ENCODE results near the gene ISG20.
"Not testable (repeated sequence)": the region's sequence is repeated elsewhere in the genome, so short reads cannot be mapped to it uniquely, and the experiment has no call there.

ISG20 gene

GRCh38 chr15:88619796-88620195 lies 19.0 kb upstream of the ISG20 start:
- no peak for DNase-seq (ENCODE audit: low read depth)

GRCh38 chr15:88620995-88621772 lies 17.6 kb upstream of the ISG20 start, which contains the start of gene AEN:
Gene AEN, plus strand, starts transcription at chr15:88621340. Its CDS starts 4,870 bp downstream, at chr15:88626210.
- peak; percentile 87 for DNase-seq (ENCODE audit: low read depth)

DNA sequence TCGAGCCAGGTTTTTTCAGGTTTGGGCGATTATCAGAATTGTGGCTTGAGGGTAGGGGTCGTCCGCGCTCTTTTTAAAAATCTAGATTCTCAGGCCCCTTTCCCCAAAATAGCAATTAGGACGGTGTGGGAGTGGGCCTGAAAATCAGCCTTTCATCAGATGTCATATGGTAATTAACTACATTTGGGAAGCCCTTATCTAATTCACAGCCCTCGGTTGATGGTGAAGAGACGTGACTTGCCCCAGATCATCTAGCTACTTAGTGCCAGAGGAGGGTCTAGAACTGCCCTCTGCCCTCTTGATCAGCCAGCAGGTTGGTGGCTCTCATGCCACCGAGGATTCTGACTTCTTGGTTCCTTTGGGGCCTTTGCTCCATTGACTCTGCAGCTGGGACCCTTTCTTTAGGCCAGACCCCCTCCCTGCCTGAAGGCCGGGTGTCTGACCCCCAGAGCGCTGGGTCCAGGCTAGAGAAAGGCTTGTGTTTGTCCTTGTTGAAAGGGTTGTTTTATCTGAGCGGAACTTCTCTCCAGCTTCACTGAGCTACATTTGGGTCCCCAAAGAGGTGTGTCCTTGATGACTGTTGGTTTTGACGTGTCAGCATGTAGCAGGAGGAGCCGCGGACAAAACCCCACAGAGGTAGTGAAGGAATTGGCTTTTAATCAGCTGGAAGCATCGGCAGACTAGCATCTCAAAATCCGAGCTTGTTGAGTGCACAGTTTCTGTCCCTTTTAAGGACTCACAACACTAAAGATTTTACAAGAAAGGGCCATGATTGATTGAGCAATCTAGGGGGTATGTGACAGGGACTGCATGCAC lies 16.8 kb upstream of the ISG20 start:
- DNase-seq (ENCODE audit: low read depth): no peak

DNA sequence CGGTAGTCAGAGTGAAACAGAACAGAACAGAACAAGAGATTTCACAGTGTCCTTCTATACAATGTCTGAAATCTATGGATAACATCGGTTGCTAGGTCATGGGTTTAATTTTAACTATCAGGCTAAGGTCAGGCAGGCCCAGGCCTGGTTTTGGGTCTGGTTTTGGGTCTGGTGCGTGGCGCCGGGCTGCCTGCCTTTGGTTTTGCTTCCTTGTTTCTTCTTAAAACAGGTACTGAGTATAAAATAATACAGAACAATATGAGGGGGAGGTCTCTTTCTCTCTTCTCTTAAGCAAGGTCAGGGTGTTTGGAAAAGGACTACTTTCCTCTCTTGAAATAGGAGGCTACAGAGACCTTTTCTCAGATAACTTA lies 16.2 kb upstream of the ISG20 start:
- DNase-seq (ENCODE audit: low read depth): no peak

GRCh38 chr15:88623061-88623460 lies 15.8 kb upstream of the ISG20 start:
- DNase-seq (ENCODE audit: low read depth): no peak

DNA sequence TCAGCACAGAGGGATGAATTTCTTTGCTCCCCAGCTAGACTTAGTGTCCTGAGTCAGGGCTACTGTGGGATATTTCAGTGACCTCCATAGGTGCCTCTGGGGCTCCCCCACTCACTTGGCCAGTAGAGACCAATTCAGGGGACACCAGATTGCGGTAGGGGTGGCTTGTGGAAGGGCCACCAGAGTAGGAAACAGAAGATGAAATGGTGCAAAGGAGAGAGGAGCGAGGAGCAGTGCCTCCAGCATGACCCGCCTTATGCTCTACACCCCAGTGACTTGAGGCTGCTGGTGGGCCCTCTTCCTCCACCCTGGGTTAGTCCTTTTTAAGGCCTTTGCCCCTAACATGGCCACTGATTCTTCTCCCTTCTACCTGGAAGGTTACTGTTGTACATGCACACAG lies 15.2 kb upstream of the ISG20 start:
- no peak for DNase-seq (ENCODE audit: low read depth)

DNA sequence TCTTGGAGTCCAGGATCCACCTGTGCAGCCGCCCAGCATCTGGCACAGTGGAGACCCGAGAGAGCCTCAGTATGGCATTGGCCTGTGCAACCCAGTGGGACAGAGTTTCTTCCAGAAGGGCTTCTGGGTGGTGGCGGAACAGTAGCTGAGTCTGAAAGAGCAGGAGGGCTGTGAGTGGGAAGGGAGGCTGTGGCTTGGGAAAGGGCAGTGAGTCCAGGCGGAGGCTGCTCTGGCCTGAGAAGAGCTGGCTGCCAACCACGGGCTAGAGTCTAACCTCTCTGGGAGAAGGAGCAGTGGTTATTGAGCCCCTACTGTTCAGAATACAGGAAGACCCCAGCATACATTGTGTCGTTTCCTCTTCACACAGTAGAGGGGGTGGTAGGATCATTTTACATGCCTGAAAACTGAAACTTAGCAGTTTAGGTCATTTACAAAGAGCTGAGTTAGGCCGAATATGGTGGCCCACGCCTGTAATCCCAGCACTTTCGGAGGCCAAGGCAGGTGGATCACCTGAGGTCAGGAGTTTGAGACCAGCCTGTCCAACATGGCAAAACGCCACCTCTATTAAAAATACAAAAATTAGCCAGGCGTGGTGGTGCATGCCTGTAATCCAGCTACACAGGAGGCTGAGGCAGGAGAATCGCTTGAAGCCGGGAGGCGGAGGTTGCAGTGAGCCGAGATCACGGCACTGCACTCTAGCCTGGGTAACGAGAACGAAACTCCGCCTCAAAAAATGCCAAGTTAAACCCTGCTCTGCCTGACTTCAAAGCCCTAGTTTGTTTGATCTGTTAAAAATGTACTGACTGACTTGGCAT lies 14.5 kb upstream of the ISG20 start:
- DNase-seq (ENCODE audit: low read depth): no peak

DNA sequence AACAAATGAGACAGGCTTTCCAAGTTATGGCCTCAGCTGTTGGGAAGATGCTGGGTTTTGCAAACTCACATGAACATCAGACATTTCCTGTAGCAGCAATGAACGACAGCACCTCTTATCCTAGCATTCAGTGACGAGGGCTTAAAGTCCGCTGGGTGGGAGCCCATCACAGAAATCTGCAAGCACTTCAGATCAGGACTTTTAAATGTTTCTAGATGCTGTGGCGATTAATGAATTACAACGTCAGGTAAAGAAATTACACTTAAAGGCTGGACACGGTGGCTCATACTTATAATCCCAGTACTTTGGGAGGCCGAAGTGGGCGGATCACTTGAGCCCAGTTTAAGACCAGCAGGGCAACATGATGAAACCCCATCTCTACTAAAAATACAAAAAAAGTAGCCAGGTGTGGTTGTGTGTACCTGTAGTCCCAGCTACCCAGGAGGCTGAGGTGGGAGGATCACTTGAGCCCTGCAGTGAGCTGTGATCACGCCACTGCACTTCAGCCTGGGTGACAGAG lies 13.8 kb upstream of the ISG20 start:
- no peak for DNase-seq (ENCODE audit: low read depth)

DNA sequence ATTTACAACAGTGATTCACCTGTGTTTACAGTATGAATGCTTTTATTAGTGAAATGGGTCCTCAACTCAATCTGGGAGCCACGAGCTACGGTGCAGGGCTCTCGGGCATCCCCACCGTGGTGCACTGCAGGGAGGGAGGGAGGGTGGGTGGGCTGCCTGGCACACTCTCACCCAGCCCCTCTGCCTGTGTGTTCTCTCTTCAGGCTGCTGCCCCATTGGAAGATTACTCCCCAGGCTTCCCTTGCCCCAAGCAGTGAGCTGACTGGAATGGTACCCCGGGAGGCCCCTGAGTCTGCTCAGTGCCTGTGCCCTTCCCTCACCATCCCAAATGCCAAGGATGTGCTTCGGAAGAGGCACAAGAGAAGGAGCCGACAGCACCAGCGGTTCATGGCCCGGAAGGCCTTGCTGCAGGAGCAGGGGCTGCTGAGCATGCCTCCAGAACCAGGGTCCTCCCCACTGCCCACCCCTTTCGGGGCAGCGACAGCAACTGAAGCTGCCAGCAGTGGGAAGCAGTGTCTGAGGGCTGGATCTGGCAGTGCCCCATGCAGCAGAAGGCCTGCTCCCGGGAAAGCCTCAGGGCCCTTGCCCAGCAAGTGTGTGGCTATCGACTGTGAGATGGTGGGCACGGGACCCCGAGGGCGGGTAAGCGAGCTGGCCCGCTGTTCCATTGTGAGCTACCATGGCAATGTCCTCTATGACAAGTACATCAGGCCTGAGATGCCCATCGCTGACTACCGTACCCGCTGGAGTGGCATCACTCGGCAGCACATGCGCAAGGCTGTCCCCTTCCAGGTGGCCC lies 12.7 kb upstream of the ISG20 start:
- DNase-seq (ENCODE audit: low read depth): no peak

GRCh38 chr15:88627463-88627862 lies 11.4 kb upstream of the ISG20 start:
- DNase-seq (ENCODE audit: low read depth): no peak

DNA sequence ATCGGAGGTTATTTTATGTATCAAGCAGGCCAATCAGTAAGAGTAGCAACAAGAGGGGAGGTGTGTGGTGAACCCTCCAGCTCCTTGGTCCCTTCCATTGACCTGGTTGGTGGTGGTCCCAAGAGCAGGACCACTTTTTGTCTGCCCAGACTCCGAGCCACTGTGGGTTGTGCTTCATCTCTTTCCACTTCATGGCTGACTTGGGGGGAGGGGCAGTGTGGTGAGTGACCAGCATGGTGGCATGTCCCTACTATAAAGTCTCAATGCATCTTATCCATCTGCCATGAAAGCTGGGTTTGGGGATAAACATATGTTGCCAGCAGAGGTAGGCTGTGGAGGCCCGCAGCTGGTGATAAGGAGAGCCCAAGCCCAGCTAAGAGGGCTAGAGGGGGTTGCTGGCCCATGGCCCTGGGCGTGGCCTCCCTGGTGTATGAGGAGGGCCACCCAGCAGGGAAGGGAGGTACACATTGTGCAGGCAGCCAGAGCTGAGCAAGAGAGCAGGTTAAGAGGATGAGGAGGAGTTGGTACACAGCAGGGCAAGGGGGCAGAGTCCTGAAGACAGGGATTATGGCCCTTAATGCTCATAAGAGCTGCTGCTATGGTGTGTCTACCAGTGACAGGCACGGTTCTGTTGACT lies 10.7 kb upstream of the ISG20 start:
- DNase-seq (ENCODE audit: low read depth): no peak

- DNase-seq (ENCODE audit: low read depth): no peak
These were observed 9.7 kb upstream of the ISG20 start for GRCh38 chr15:88629071-88629470.

GRCh38 chr15:88630141-88630721 lies 8.6 kb upstream of the ISG20 start:
- DNase-seq (ENCODE audit: low read depth): no peak

DNA sequence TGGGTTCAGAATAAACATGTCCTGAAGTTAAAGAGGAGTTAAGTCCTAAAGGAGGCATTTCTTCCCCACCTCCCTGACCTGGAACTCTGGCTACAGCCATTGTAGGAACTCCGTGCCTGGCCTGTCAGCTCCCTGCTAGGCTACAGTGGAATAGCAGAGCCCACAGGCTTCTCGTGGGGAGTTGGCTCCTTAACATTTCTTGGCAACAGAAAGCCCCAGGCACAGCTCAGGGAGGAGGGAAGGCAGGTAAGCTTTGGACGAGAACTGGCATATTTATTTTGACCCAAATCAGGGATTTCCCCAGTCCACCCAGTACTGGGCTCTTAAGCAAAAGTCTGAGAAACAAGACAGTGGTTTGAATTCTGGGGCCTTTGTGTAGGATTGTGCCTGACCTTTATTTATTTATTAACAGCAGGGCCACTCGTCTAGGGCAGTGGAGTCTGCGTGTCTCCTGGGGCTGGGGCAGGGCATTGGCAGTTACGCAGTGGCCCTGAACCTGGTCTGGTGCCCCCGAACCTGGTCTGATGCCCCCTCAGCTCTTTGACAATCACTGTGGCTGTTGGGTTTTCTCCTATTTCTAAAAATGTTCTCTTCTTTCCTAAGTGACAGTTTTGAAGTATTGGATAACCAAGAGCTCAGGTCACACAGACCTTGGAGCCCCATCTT lies 7.9 kb upstream of the ISG20 start:
- no peak for DNase-seq (ENCODE audit: low read depth)

DNA sequence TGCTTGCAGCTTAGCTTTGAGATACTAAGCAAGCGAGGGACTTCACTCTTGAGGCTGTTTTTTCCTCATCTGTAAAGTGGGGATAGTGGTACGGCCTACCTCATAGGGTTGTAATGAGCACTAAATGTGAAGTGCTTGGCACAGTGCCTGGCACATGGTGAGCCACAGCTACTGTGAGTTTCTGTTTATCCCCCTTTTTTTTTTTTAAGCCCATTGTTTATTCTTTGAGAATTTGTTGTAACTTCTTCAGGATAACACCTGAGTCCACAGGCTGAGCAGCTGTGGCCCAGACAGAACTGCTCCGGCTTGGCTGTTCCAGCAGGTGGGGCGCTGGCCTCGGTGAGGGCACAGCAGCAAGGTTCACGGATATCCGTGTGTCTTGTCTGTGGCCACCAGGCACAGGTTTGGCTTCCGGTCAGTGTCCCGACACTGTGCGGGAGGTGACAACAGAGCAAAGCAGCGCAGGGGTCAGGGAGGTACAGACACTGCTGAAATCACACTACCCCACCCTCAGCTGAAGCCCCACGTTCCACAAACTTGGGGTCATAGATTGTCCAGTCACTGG lies 7.3 kb upstream of the ISG20 start:
- no peak for DNase-seq (ENCODE audit: low read depth)

DNA sequence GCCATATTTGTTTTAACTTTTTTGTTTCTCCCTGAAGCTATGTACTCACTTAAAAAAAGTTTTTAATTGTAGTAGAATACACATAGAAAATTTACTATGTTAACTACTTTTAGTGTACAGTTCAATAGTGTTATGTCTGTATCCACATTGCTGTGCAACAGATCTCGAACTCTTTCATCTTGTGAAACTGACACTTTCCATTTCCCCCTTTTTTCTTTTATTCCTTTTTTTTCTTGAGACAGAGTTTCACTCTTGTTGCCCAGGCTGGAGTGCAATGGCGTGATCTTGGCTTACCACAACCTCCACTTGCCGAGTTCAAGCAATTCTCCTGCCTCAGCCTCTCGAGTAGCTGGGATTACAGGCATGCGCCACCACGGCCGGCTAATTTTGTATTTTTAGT lies 6.0 kb upstream of the ISG20 start:
- not testable (repeated sequence) for DNase-seq (ENCODE audit: low read depth)

GRCh38 chr15:88634449-88634848 lies 4.4 kb upstream of the ISG20 start:
- no peak for DNase-seq (ENCODE audit: low read depth)

GRCh38 chr15:88635318-88635717 lies 3.5 kb upstream of the ISG20 start:
- DNase-seq (ENCODE audit: low read depth): no peak

- DNase-seq (ENCODE audit: low read depth): no peak
These were observed 2.8 kb upstream of the ISG20 start for GRCh38 chr15:88636050-88636449.

DNA sequence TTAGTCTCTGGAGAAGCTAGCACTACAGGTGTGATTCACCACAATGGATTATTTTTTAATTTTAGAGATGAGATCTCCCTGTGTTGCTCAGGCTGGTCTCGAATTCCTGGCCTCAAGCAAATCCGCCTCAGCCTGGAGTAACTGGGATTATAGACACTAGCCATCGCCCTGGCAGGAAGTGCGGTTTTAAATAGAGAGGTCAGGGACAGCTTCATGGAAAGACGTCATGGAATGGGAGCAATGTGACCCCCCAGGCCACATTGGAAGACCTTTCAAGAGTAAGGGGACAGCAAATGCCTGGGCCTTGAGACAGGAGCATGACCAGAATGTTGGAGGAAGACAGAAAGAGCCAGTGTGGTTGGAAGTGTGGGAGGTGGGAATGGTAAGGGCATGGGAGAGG lies 2.2 kb upstream of the ISG20 start:
- DNase-seq (ENCODE audit: low read depth): no peak
